IgD-negative memory B cell (primary cell): ENCODE results near the gene SRXN1. TPM values are rescaled to one million over a fixed set of nuclear protein-coding genes. Genes with fewer than 3 reads are reported as not detected.

Experiments
- H3K27ac Mint-ChIP-seq, 3 donors: one replicate each; pipeline ENCODE4 v1.8.0; 2020 to 2022; ENCODE audit warnings: mild to moderate bottlenecking in 3 of 3, mixed read lengths in 3 of 3, moderate library complexity in 1 of 3
- H3K27me3 Mint-ChIP-seq: one replicate; pipeline ENCODE4 v1.8.0; 2021; ENCODE audit warnings: mixed read lengths
- H3K36me3 Mint-ChIP-seq: one replicate; pipeline ENCODE4 v1.8.0; 2020; ENCODE audit warnings: mild to moderate bottlenecking, mixed read lengths
- H3K4me1 Mint-ChIP-seq, 3 donors: one replicate each; pipeline ENCODE4 v1.8.0; 2020 to 2022; ENCODE audit warnings: mixed read lengths in 3 of 3, mild to moderate bottlenecking in 1 of 3
- H3K4me3 Mint-ChIP-seq, 4 donors: one replicate each; pipeline ENCODE4 v1.8.0; 2020 to 2022; ENCODE audit warnings: mild to moderate bottlenecking in 4 of 4, mixed read lengths in 4 of 4, moderate library complexity in 3 of 4
- H3K9me3 Mint-ChIP-seq, 3 donors: one replicate each; pipeline ENCODE4 v1.8.0; 2020 to 2021; ENCODE audit warnings: mixed read lengths in 3 of 3, mild to moderate bottlenecking in 1 of 3
- polyA plus RNA-seq: library from polyadenylated mRNA; unstranded; fragments of 300-500 nt; fragmentation: Illumina TruSeq; gene quantifications from one replicate; pipeline ENCODE4 v1.2.3, GENCODE V29; 2021

The SRXN1 gene
- polyA plus RNA-seq, 1 donor from 2014 or later, result 5.5 TPM

DNA sequence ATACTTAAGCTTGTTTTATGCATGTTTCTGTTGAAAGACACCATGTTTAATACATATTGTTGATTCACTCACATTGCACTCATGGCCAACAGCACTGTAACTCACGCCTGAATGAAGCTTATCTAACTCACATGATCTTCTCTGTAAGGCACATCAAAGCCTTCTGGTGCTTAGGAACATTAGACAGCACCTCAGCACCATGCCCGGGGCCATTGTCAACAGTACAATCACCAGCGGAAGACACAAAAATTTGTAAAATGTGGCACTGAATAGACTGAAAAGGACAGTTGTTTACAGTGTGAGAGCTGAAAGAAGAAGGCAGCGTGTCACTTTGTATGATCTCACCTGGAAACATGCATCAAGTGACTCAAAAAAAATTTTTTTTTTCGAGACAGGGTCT, 34.0 kb downstream of the SRXN1 start:
- Mint-ChIP-seq H3K9me3 (peaks cover 3 to 5% (median 3%) of the 10 kb centered on the region in 3 donors), H3K27ac (no peak overlapping the region), H3K4me3 (no peak overlapping the region), H3K36me3 (no peaks in the 10 kb centered on the region), H3K27me3 (peaks cover 40% of the 10 kb centered on the region), H3K4me1 (no peaks in the 10 kb centered on the region)

- H3K27me3 Mint-ChIP-seq, result peaks cover 42% of the 10 kb centered on the region
- H3K27ac Mint-ChIP-seq, result peak overlapping the region in 1 of 3 donors; percentile 28
- no peaks in the 10 kb centered on the region for H3K36me3 Mint-ChIP-seq
- H3K4me1 Mint-ChIP-seq, result no peaks in the 10 kb centered on the region
- H3K9me3 Mint-ChIP-seq, result peaks cover 3 to 5% (median 3%) of the 10 kb centered on the region in 3 donors
- H3K4me3 Mint-ChIP-seq, result no peak overlapping the region
These were observed 34.9 kb downstream of the SRXN1 start for GRCh38 chr20:617934-618690.

DNA sequence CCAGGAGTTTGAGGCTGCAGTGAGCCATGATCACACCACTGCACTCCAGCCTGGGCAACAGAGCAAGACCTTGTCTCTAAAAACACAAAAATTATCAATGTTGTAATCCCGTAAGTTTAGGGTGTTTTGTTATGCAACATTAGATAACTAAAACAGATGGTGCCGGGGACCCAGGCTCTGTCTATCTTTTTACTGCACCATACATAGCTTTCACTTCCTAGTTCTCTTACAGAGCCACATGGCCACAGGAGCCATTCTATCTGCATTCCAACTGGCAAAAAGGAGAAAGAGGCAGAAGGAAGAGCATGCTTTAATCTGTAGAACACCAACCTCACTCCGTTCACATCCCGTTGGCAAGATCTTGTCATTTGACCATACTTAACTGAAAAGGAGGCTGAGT, 37.5 kb downstream of the SRXN1 start:
- Mint-ChIP-seq H3K27ac (no peak overlapping the region), H3K9me3 (peaks cover 3 to 5% (median 3%) of the 10 kb centered on the region in 3 donors), H3K4me3 (no peak overlapping the region), H3K36me3 (no peaks in the 10 kb centered on the region), H3K27me3 (peaks cover 50% of the 10 kb centered on the region), H3K4me1 (peaks cover 0 to 9% (median 1%) of the 10 kb centered on the region in 3 donors)

DNA sequence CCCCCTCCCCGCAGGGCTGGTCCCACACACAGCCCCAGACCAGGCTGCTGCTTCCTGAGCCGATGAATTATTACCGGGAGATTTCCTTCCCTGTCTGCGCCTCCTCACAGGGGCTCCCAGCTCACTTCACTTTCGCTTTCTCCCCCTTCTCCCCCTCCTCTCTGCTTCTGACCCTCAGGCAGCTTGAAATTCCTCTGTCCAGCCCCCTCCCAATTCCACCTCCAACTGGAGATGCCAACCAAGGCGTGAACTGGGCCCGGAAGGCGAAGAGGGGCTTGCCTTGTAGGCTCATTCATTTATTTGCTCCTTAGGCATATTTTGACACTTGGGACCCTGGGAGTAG, 41.2 kb downstream of the SRXN1 start:
- H3K9me3 Mint-ChIP-seq, result no peaks in the 10 kb centered on the region
- no peak overlapping the region for H3K27ac Mint-ChIP-seq
- peaks cover 38% of the 10 kb centered on the region for H3K27me3 Mint-ChIP-seq
- peaks cover 0 to 10% (median 1%) of the 10 kb centered on the region in 3 donors for H3K4me1 Mint-ChIP-seq
- H3K36me3 Mint-ChIP-seq, result no peaks in the 10 kb centered on the region
- no peak overlapping the region for H3K4me3 Mint-ChIP-seq

DNA sequence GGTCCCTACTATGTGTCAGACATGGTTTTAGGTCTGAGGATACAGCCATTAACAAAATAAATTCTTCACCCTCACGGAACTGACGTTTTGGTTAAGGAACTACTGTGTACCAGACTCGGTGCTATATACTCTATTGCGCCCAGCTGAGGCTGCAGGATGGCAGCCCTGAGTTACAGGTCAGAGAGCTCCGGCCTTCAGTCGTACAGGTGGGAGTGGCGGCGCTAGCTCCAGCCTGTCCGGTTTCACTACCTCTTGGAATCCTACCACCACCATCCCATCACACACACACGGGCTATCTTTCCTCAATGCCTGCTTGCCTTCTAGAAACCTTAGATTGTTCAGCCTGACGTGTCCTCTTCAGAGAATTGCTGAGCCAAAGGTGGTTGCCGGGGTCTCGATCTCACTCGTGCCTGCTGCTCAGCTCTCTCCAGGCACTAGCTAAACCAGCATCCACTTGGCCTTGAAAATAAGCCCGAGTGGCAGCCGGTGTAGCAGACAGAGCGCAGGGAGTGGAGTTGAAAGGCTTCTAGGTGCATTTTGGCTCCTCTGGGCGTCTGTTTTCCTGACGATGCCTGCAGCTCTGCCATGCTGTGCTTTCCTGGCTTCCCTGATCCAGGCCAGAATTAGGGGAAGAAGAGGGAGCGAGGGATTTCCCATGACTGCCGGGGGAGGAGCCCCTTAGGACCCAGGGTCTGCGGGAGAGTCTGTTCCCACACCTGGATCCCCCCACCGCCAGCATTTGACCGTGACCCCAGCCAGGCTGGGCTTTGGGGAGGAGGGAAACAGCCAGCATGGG, 41.8 kb downstream of the SRXN1 start:
- no peaks in the 10 kb centered on the region for H3K9me3 Mint-ChIP-seq
- H3K4me1 Mint-ChIP-seq, result peaks cover 0 to 10% (median 1%) of the 10 kb centered on the region in 3 donors
- H3K36me3 Mint-ChIP-seq, result no peaks in the 10 kb centered on the region
- peak overlapping the region in 1 of 3 donors; percentile 8 for H3K27ac Mint-ChIP-seq
- no peak overlapping the region for H3K4me3 Mint-ChIP-seq
- peaks cover 38% of the 10 kb centered on the region for H3K27me3 Mint-ChIP-seq

DNA sequence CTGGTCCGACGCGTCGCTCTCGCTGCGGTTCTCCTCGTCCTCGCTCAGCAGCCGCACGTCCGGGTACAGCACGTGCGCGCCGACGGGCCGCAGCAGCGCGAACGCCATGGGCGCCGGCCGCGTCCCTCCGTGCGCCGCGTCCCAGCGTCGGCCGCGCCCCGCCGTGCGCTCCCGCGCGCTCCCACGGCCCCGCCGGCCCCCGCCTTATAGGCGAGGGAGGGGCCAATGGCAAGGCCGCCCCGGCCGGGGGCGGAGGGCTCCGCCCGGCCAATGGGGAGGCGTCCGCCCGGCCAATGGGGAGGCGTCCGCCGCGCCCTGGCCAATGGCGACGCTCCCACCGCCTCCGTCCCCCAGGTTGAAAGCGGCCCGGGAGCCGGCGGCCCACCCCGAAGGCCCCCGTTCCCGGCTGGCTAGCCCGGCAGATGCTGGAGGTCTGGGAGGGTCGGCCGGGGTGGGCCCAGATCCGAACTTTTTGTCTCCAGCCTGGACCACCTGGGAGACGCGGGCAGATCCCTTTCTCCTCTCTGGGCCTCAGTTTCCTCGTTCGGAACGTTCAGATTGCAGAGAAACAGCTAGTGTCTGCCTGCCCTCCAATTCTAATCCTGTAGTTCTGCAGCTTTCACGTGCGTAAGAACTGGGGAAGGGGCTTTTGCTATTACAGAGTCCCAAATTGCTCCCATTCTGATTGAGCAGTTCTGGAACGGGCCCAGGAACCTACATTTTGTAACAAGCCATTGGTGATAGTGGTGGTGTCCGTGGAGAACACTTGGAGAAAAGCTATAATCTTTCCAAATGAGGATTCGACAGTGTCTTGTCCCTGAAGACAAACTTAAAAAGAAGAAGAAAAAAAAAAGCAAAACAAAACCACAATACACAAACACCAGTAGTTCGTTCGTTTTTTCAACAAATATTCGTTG, 42.6 kb downstream of the SRXN1 start, which contains the start of gene TCF15:
TSS of gene TCF15 (minus strand) at position 180 of the 917 bp plus-strand sequence. CDS start at position 108, 72 bp downstream.
- Mint-ChIP-seq H3K9me3 (no peaks in the 10 kb centered on the region), H3K4me3 (no peak within 1 kb of the TSS), H3K4me1 (peaks cover 0 to 10% (median 1%) of the 10 kb centered on the region in 3 donors), H3K27me3 (peaks cover 35% of the 10 kb centered on the region), H3K36me3 (no peaks in the 10 kb centered on the region), H3K27ac (peak within 1 kb of the TSS in 1 of 3 donors; percentile 59)

DNA sequence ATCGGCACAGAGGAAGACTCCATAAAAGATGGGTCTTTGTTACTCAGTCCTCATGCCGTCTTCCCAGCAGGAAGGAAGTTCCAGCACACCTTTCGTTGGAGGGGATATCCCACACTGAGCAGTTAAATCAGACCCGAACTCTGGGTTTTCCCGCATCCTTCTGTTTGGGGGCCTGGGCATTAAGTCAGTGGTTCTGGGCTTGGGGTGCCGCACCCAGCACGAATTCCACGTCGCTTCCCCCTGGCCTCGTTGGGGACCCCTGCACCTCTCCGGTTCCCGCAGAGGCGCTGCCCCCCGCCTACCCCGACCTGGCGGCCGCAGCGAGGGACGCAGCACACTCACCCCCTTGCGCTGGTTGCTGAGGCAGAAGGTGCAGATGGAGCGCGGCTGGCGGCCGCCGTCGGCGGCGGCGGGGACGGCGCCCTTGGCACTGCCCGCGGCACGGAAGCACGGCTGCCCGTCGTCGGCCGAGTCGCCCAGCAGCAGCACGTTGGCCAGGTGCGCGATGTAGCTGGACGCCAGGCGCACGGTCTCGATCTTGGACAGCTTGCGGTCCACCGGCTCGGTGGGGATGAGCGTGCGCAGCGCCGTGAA, 43.5 kb downstream of the SRXN1 start:
- Mint-ChIP-seq H3K36me3 (no peaks in the 10 kb centered on the region), H3K4me3 (no peak overlapping the region), H3K9me3 (no peaks in the 10 kb centered on the region), H3K4me1 (peaks cover 0 to 10% (median 1%) of the 10 kb centered on the region in 3 donors), H3K27me3 (peaks cover 33% of the 10 kb centered on the region), H3K27ac (peak overlapping the region in 1 of 3 donors; percentile 59)

DNA sequence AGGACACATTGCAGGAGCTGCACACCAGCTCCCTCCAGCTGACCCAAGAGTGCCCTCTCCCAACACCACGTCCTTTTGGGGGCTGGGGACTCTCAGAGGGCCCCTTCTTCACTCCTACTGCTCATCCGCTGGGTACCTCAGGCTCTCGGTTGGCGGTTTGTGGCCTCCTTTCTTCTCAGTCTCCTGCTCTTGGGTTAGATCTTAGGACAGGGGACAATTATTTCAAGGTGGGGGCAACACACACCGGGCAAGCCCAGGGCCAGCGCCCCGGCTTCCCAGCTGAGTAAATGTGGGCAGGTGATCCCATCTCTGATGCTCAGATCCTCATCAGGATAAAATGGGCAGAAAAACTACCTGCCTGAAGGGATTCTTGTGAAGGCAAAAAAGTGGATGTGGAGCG, 44.0 kb downstream of the SRXN1 start:
- Mint-ChIP-seq H3K4me1 (peaks cover 0 to 10% (median 1%) of the 10 kb centered on the region in 3 donors), H3K27me3 (peaks cover 31% of the 10 kb centered on the region), H3K4me3 (no peak overlapping the region), H3K27ac (peak overlapping the region in 1 of 3 donors; percentile 59), H3K9me3 (no peaks in the 10 kb centered on the region), H3K36me3 (no peaks in the 10 kb centered on the region)

DNA sequence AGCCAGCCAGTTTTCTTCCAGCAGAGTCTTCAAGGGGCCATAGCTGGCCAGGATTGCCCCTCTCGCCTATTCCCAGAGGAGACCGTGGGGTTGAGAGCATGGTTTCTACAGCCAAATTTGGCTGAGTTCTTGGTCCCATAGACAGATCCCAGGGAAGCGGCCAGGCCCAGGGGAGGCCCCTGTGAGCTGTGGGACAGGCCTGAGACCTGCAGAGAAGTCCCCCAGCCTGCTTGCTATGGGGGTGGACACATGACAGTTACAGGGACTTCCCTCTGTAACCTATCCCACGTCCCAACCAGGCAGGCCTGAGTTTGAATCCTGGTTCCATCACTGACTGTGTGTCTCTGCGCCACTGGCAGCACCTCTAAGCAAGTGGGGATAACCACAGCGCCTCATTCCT, 45.5 kb downstream of the SRXN1 start:
- Mint-ChIP-seq H3K27ac (no peak overlapping the region), H3K4me1 (peaks cover 0 to 10% (median 1%) of the 10 kb centered on the region in 3 donors), H3K27me3 (peaks cover 24% of the 10 kb centered on the region), H3K4me3 (no peak overlapping the region), H3K9me3 (no peaks in the 10 kb centered on the region), H3K36me3 (no peaks in the 10 kb centered on the region)

DNA sequence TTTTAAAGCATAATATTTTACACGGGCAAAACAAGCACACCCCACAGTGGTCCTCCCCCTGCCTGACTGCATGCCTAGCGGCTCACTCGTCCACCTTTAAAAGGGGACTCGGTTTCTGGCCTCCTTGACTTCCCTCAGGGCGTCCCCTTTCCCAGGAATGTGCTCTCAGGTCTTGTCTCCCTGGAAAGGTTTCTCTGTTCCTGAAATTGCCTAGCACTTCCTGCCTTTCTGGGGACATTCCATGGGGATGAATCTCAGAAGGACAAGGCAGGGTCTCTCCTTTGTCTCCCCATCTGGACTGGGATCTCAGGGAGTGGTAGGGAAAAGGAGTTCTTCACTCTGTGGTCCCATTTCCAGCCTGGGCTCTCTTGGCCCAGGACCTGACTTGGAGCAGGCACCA, 47.8 kb downstream of the SRXN1 start:
- no peaks in the 10 kb centered on the region for H3K36me3 Mint-ChIP-seq
- H3K4me1 Mint-ChIP-seq, result no peaks in the 10 kb centered on the region
- H3K9me3 Mint-ChIP-seq, result no peaks in the 10 kb centered on the region
- H3K4me3 Mint-ChIP-seq, result no peak overlapping the region
- H3K27ac Mint-ChIP-seq, result no peak overlapping the region
- peaks cover 14% of the 10 kb centered on the region for H3K27me3 Mint-ChIP-seq

- no peak overlapping the region for H3K27ac Mint-ChIP-seq
- H3K27me3 Mint-ChIP-seq, result peaks cover 5% of the 10 kb centered on the region
- H3K36me3 Mint-ChIP-seq, result no peaks in the 10 kb centered on the region
- no peak overlapping the region for H3K4me3 Mint-ChIP-seq
- H3K4me1 Mint-ChIP-seq, result no peaks in the 10 kb centered on the region
- no peaks in the 10 kb centered on the region for H3K9me3 Mint-ChIP-seq
These were observed 49.8 kb downstream of the SRXN1 start for GRCh38 chr20:603116-603640.

DNA sequence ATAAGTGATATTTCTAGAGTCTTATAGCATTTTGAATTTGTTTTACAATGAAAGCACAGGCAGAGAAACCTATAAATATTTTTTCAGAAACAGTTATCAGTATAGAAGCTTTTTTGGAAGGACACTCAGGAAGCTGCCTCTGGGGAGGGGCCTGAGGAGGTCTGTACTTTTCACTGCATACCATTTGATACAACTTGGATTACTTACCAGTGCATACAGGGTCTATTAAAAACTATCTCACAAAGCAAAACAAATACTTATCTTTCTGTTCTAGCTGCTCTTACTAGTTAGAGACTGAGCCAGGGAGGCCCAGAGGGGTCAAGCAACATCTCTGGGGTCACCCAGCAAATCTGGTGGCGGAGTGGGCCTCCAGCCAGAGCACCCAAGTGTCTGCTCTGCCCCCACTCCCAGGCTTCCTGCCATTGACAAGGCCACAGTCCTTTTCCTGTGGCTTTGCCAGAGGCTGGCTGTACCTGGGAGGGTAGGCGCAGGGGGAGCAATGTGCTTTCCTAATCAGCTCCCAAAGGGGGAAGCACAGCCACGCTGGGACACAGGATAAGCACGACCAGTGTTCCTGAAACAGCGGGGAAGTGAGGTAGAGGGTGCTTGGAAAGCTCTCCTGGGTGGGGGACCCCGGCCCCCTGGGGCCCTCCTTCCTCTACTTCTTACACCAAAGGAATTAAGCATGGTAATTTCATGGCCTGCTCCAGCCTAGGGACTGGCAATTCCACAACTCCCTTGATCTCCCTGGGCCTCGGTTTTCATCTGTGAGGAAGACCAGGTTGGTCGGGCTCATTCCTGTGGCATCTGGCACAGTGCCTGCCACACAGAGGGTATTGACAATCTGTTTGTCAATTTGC, 50.7 kb downstream of the SRXN1 start:
- Mint-ChIP-seq H3K27me3 (peaks cover 5% of the 10 kb centered on the region), H3K36me3 (no peaks in the 10 kb centered on the region), H3K27ac (peak overlapping the region in 1 of 3 donors; percentile 24), H3K4me3 (no peak overlapping the region), H3K9me3 (no peaks in the 10 kb centered on the region), H3K4me1 (no peaks in the 10 kb centered on the region)

DNA sequence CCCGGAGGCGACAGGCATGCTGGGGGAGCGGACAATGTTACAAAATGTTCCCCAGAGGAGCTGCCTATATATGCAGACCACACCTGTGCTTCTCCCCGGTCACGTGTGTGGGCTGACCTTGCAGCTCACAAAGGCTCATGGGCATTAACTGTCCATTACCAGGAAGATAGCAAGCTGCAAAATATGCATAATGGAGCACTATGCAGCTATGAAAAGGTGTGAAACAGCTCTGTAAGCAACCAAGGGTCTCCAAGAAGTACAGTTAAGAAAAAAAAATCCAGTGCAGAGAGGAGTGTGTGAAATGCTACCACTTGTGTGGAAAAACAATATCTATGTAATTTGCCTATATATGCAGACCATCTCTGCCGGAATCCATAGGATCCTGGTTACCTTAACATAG, 52.3 kb downstream of the SRXN1 start:
- H3K4me1 Mint-ChIP-seq, result no peaks in the 10 kb centered on the region
- H3K9me3 Mint-ChIP-seq, result no peaks in the 10 kb centered on the region
- H3K27me3 Mint-ChIP-seq, result peaks cover 5% of the 10 kb centered on the region
- H3K36me3 Mint-ChIP-seq, result no peaks in the 10 kb centered on the region
- H3K4me3 Mint-ChIP-seq, result no peak overlapping the region
- H3K27ac Mint-ChIP-seq, result no peak overlapping the region
